ENCODE measurements around the gene EPS8L3. TPM values are rescaled to one million over a fixed set of nuclear protein-coding genes. Genes with fewer than 3 reads are reported as not detected.
A peak's percentile ranks its signal among the peaks of the same experiment; 100 is the strongest.

The EPS8L3 gene
- total RNA-seq, 1 experiment from 2014 or later: 0.96 TPM

- H3K4me3 ChIP-seq (replicated peaks in 1 of 2; ENCODE audit: low read depth in 1 of 2, low read length in 2 of 2): no peak overlapping the region
- no peaks in the 10 kb centered on the region for H3K36me3 ChIP-seq (ENCODE audit: control insufficient read depth in 1 of 2, insufficient read depth in 2 of 2, low read length in 2 of 2)
- intact Hi-C loops (cut with micrococcal nuclease): loop anchor here (1.0 kb wide), 3 partner anchors 203 to 234 kb away; partner anchors contain the start of gene AHCYL1
- peaks cover 0 to 13% of the 10 kb centered on the region in 2 experiments; a peak in 2 of 4 replicates for H3K4me1 ChIP-seq (ENCODE audit: control insufficient read depth in 1 of 2, insufficient read depth in 2 of 2, low read length in 2 of 2)
- ChIA-PET RAD21 (ENCODE audit: low non-redundant PET in 1 of 2, low total read pairs in 2 of 2, uncharacterized antibody in 2 of 2, unreplicated experiment in 2 of 2) (interaction anchor here (0.6 to 7.9 kb wide), 6 partner anchors 12 to 207 kb away, joined by 3 to 56 read pairs (median 3); partner anchors contain the start of gene AHCYL1 (in 2 of the 2)), CTCF (interaction anchor here (0.6 to 19.5 kb wide), 13 partner anchors 9 to 683 kb away, joined by 3 to 396 read pairs (median 4); partner anchors contain the start of gene AHCYL1), POLR2A (interaction anchor here (1.4 kb wide), 1 partner anchor 207 kb away, joined by 18 read pairs; the partner anchor contains the start of gene AHCYL1)
- DNase-seq (ENCODE audit: low read depth, low spot score) (peak; percentile 70), ATAC-seq (peak; percentile 83)
- H3K4me2 ChIP-seq (ENCODE audit: low read length): no peak overlapping the region
- no peaks in the 10 kb centered on the region for H3K27me3 ChIP-seq (ENCODE audit: insufficient read depth, low read length)
- H3K9ac ChIP-seq (ENCODE audit: low read length): no peak overlapping the region
- H3K27ac ChIP-seq (ENCODE audit: low read depth, low read length): no peak overlapping the region
- H3K79me2 ChIP-seq (ENCODE audit: insufficient read depth, low read length): no peaks in the 10 kb centered on the region
- no TSS peak for BruUV-seq (replicated peaks)
- H2AFZ ChIP-seq (ENCODE audit: low read depth, low read length, poor library complexity, severe bottlenecking): peak overlapping the region; percentile 52
- TF ChIP-seq ZNF274 (IDR thresholded peaks at IDR 0.05; ENCODE audit: low read depth, low read length) (no peak), CEBPB (IDR thresholded peaks at IDR 0.05; ENCODE audit: low read depth) (no peak), JUND (IDR thresholded peaks at IDR 0.05) (no peak), EGR1 (IDR thresholded peaks at IDR 0.05; ENCODE audit: low read depth) (no peak), ZFX (IDR thresholded peaks at IDR 0.05) (no peak), POLR2AphosphoS5 (IDR thresholded peaks at IDR 0.05; ENCODE audit: low read depth, low read length) (no peak), YY1 (IDR thresholded peaks at IDR 0.05; ENCODE audit: extremely low read depth, insufficient replicate concordance, low read depth, low read length) (no peak), CTCF (IDR thresholded peaks at IDR 0.05 in 2 of 3, conservative IDR thresholded peaks at IDR 0.05 in 1 of 3; ENCODE audit: borderline replicate concordance in 1 of 3, insufficient read depth in 1 of 3, low read depth in 2 of 3, low read length in 2 of 3) (peak; percentile 95 to 97 (median 95)), ATF3 (IDR thresholded peaks at IDR 0.05) (no peak), RAD21 (IDR thresholded peaks at IDR 0.05; ENCODE audit: low read depth) (peak; percentile 100), EZH2 (IDR thresholded peaks at IDR 0.05) (no peak)
- no peaks in the 10 kb centered on the region for H4K20me1 ChIP-seq (ENCODE audit: insufficient read depth)
- no peaks in the 10 kb centered on the region for H3K9me2 ChIP-seq (ENCODE audit: insufficient read depth)
- H3K9me3 ChIP-seq (ENCODE audit: control insufficient read depth in 1 of 2, insufficient read depth in 1 of 2, low read depth in 1 of 2, low read length in 2 of 2): peaks cover 0 to 5% of the 10 kb centered on the region in 2 experiments; a peak in 1 of 4 replicates
Measured at GRCh38 chr1:109776911-109777310, 13.2 kb upstream of the EPS8L3 start.

Measured in HCT116 (cell line).